Liver (tissue), 3 donors: Measurements from ENCODE around the gene TSPAN5.

Experiments
- CTCF ChIP-seq: fragments of 150-350 bp; IDR thresholded peaks from 2 replicates; pipeline ENCODE4 v1.5.1; 2017; ENCODE audit warnings: improper control_type of control experiment, low read depth, low read length; ENCODE audit not compliant: missing input control
- NR2F2 ChIP-seq: IDR thresholded peaks from 2 replicates; pipeline ENCODE4 v1.6.1; 2016; ENCODE audit warnings: antibody characterized with exemption
- RXRA ChIP-seq, 2 donors: IDR thresholded peaks; 2 replicates each; pipeline ENCODE4 v1.6.1; 2017 to 2018; ENCODE audit warnings: antibody characterized with exemption in 2 of 2, mild to moderate bottlenecking in 1 of 2
- TAF1 ChIP-seq: conservative IDR thresholded peaks from 2 replicates; pipeline ENCODE4 v1.6.1; 2016; ENCODE audit warnings: antibody characterized with exemption, mild to moderate bottlenecking
- ZBTB33 ChIP-seq: IDR thresholded peaks from 2 replicates; pipeline ENCODE4 v1.6.1; 2016; ENCODE audit warnings: antibody characterized with exemption
- donor health status: healthy.
- donor health status: healthy.

- TF ChIP-seq CTCF (no peak), RXRA (IDR thresholded peaks at IDR 0.05) (no peak), ZBTB33 (no peak), NR2F2 (no peak), TAF1 (no peak)
Observed at GRCh38 chr4:98643755-98644154, 14.7 kb downstream of the TSPAN5 start.
